Right hindlimb (tissue), 1 donor: Measurements from ENCODE around the gene MRM2.

ENCODE experiments used
- DNase-seq: peaks from one replicate; pipeline ENCODE4 v3.0.0-alpha.2; 2018

Gene MRM2

GRCh38 chr7:2201686-2202360 is 40.2 kb downstream of the MRM2 start:
- no peak for DNase-seq

DNA sequence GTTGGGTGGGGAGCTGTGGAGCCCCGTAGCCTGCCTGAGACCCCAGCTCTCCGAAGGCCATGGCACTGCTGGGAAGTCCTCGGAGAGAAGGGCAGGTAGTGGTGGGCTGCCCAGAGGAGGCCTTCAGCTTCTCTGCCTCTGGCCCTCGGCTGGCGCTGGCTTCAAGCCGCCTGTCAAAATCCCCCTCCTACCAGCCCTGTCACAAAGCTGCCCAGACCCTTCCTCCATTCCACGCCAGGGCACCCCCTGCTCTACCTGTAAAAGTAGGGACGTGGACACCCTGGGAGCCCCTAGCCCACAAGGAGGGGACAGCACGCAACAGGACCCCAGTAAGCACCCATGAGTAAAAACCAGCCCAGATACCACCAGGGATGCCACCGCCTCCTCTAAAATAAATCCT is 40.9 kb downstream of the MRM2 start:
- no peak for DNase-seq

DNA sequence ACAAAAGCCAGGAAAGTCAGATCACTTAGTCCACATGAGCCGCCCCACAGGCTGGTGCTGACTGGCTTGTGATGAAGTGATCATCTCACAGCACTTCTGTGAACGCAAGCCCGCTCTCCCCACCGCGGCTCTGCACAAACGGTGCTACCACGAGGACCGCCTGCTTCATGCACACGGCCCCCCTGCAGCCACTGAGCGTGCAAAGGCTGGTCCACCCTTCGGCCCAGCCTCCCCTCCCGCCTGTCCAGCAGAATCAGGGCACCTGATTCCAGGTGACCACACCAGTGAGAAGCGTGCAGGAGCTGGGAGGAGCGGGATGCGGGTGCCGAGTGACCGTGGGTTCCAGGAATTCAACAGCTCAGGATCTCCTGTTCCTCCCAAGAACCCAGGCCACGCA is 41.4 kb downstream of the MRM2 start:
- no peak for DNase-seq

DNA sequence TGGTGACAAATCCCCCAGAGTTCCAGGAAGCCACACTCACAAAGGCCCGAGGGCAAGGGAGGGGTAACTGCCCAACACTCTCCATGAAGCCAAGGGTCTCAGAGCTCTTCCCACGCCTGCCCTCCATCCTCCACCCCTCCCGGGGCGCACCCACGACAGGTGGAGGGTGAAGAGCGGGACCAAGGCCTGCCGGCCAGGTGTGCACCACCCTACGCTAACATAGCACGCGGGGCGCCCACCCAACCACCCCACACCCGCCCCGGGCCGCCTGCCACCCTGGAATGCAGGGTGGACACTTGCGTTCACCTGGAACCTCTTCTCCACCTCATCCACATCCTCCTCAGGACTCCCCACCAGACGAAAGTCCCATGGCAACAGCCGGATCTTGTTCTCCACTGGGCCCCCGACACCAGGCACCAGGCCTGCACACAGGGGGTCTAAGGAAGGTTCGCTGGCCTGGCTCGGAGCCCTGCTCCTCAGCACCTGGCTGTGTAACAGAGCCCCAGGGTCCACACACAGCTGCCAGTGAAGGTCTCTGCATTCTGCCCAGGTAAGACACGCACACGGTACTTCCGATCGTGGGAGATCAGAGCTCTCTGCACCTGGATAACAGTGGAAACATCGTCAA is 41.9 kb downstream of the MRM2 start:
- no peak for DNase-seq

DNA sequence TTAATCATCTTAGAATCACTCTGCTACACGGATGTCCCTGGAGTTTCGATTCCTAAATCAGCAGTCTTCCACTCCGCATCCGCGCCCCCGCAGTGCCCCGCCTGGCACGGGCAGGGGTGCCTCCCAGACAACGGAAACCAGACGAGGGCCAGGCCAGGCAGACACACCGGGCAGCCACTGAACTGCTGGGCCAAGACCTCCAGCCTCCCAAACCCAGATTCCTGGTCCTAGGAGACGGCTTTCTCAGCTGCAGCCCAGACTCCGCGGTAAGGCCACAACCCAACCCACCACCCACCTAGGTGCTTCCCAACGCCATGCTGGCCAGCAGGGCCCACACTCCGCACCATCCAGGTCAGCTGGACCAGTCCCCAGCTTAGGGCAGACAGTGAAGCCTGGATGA is 42.5 kb downstream of the MRM2 start:
- DNase-seq: no peak

DNA sequence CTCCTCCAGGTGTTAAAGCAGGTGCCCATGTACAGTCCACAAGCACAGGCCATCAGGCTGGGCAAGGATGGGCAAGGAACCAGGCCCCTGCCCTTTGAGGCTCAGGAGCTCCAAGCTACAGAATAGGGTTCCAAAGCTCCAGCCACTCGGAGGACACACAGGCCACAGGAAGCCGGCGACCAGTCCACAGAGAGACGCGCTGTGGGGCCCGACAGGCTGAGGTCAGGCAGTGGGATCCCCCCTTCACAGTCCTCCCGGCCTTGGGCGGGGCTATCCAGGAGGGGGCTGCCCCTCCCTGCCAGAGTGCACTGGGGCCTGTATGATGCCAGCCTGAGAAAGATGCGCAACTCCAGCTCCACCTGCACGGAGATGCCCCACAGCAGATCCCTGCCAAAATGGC is 43.2 kb downstream of the MRM2 start:
- no peak for DNase-seq

DNA sequence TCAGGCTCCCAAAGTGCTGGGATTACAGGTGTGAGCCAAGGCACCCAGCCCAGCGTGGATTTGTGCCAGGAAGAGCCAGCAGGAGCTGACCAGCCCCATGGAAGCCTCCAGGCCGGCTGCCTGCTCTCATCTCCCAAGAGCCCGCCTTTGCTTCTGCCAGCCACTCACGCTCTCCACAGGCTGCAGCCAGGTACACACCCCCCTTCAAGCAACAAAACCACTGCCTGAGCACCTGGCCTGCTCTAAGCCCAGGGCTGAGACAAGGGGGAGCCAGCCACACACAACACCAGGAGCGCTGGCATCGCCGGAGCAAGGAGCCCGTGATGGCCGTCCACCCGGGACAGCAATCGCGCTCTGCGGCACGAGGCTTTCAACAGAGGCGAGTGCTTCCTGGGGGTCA is 43.8 kb downstream of the MRM2 start:
- no peak for DNase-seq

- no peak for DNase-seq
Observed at GRCh38 chr7:2197436-2198155, 44.4 kb downstream of the MRM2 start.

GRCh38 chr7:2196381-2197378 is 45.3 kb downstream of the MRM2 start:
- DNase-seq: no peak

DNA sequence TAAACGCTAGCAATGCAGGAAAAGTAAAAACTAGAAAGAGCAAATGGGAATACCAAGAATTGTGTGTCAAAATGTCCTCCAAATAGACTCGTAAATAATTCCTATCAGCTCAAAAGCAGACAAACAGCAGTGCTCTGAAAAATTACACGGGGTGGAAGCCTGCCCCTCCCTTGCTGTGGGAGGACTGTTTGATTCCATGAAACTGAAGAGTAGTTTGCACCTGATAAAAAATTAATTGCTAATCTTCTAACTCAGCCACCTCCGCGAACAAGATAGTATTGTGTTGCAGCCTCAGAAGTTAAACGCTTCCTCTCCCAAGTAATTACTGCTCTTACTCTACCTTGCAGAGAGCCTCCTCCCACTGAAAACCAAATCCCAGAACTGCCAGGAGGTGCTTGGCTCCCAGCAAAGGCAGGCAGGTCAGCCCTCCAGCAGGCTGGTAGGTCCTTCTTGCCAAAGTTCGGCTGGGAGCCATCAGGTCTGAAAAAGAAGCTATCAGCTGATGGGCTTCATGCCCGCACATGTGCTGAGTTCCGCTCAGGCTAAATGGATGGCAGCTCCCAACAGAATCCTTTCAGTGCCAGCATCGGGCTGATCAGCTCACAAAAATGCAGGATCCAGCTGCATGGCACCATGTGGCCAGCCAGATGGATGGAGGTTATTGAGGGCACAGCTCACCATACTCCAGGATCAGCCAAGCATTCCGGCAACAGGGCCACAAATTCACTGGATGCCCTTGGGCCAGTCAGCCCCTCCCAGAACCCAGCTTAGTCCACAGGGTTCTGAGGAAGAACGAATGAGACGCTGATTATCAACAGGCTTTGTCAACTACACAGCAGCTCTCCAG is 46.4 kb downstream of the MRM2 start:
- peak; percentile 74 for DNase-seq

GRCh38 chr7:2193575-2194305 is 48.3 kb downstream of the MRM2 start:
- DNase-seq: no peak

DNA sequence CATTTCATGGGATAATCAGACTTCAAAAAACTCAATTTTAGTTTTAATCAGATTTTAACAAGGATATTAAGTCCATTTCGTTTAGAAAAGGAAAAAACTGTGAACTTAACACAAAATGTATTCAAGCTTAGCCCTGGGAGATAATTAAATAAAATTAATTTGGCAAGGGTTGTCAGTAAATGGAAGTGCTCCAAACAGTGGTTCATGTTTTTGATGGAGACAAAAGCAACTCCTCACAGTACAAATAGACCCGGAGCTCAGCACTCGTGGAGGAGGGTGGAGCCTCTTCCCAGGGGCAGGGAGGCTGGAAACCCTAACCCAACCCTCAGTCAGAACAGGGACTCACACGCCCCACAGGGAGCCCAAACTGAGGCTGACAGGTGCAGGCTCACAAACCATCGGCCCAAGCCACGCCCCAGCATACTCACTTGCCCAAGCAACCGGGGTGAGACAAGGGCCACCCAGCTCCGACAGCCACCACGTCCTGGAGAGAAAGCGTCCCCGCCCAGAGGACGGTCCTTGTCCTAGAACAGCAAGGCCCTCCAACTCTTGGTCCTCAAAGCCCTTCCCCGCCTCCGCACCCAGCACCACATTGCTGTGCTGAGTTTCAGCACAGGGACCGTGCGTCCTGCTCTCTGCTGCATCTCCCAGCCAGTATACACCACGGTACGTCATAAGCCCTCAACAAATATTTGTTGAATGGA is 49.0 kb downstream of the MRM2 start:
- DNase-seq: peak; percentile 53

GRCh38 chr7:2191016-2191415 is 51.0 kb downstream of the MRM2 start:
- DNase-seq: no peak

DNA sequence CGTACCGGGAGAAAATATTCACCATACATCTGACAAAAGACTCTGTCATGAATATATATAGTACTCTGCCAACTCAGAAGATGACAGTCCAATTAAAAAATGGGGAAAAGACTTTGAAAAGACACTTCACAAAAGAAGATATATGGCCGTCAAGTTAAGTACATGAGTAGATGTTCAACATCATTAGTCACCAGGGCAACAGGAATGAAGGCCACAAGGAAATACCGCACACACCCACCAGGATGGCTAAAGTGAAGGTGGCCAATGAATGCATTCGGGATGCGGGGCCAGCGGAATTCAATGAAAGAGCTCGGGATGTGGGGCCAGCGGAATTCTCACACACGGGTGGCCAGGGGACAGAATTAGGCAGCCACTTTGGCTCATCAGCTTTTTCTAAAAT is 51.5 kb downstream of the MRM2 start:
- DNase-seq: no peak

GRCh38 chr7:2186166-2186565 is 55.8 kb downstream of the MRM2 start:
- DNase-seq: no peak

DNA sequence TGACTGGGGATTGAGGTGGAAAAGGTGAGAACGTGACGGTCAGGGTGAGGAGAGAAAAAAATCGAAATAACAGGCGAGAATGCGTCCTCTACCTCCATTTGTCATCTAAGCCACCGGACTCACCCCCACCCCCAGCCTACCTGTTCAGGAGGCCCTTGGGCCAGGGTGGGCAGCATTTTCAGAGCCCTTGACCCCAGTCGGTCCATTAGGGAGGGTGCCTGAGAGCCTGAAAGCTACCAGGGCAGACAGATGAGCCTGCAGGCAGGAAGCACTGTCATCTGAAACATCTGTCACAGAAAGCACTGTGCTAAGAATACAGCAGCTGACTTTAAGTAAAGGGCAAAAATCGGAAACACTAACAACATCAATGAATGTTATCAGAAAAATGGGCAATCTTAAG is 56.3 kb downstream of the MRM2 start:
- DNase-seq: no peak
